Stimulated activated CD4-positive, alpha-beta T cell treated with anti-CD3 and anti-CD28 coated beads, Interleukin-15, amount 100 ng/mL, for 48 hours (primary cell): ENCODE measurements around the gene RBM3.

Source experiments
- DNase-seq, 2 donors: peaks; one replicate each; pipeline ENCODE4 v3.0.0-alpha.2; 2020; ENCODE audit warnings: low read depth in 2 of 2

RBM3 gene

DNA sequence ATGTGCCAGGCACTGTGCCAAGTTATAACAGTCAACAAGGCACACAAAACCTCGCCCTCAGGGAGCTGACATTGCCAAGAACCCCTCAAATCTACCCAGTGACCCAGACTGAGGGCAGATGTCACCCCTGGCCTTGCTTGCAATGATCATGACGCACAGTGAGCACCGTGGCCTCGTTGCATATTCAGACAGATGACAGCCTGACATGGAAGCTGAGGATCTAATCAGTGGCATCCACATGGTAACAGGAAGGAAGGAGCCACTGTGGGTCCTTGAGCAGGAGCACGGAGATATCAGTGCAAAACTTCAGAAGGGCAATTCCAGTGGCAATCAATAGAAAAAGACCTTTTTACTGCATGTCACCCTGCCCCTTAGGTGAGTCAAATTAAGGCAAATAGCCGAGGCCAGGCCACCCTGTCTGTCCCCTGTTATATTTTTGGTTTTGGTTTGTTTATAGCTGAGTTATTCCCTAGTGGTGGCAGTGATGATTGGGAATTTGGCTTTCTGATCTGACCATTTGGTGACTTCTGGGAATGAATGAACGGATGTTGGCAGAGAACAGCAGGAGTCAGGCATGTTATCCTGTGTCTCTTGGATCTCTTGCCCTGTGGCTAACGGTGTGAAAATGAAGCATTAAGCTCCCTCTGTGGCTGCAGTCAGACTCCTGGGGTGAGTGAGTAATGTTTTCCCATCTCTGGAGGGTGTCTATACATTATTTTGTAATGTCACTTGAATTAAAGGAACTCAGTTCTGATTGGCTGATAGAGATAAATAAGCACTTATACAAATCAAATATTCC, 43.5 kb downstream of the RBM3 start:
- DNase-seq: no peak

DNA sequence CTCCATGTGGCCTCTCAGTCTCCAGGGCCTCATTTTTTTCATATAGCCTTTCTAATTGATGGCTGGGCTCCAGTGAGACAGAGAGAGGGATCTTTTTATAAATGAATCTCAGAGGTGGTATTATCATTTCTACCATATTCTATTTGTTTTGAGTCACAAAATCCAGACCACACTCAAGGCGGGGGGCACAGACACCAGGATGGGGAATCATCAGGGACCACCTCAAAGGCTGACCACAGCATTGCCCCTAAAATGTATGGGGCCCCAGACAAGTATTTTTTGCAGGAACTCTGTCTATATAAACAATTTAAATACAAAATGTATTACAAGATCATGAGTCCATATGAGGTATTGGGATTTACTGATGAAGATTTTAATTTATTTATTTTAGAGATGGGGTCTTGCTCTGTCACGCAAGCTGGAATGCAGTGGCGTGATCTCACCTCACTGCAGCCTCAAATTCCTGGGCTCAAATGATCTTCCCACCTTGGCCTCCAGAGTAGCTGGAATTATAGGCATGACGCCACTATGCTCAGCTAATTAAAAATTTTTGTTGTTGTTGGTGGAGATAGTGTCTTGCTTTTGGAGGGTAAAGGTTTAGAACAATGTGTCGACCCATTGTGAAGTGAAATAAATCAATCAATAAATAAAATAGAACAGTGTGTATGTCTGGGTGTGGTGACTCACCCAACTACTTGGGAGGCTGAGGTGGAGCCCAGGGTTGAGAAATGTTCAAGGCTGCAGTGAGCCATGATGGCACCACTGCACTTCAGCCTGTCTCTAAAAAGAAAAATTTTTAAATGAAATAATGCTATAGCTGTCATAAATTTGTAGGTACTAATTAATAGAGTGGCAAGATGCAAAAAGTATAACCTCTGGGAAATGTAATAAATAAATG, 52.4 kb downstream of the RBM3 start:
- no peak for DNase-seq
